NCI-H1105 (cell line): ENCODE measurements around the gene PCDHGB1.
"Not testable (repeated sequence)": the region's sequence is repeated elsewhere in the genome, so short reads cannot be mapped to it uniquely, and the experiment has no call there.

Experiments
- DNase-seq: peaks from one replicate; lab custom pipeline; 2025; lab: John Stamatoyannopoulos, UW

Gene PCDHGB1

GRCh38 chr5:141349917-141350619 lies at the start of gene PCDHGB1:
TSS of gene PCDHGB1 (plus strand) at chr5:141350099. CDS start at chr5:141350261, 162 bp downstream.
- DNase-seq, result no peak

- DNase-seq, result no peak
Observed at GRCh38 chr5:141303756-141304155, 46.1 kb upstream of the PCDHGB1 start, which contains the start of gene SLC25A2. TSS of gene SLC25A2 (minus strand) at chr5:141304049. CDS start at chr5:141303865, 184 bp downstream.

- no peak for DNase-seq
Observed at GRCh38 chr5:141306630-141307029, 43.3 kb upstream of the PCDHGB1 start.

GRCh38 chr5:141313711-141314110 lies 36.2 kb upstream of the PCDHGB1 start:
- DNase-seq, result no peak

DNA sequence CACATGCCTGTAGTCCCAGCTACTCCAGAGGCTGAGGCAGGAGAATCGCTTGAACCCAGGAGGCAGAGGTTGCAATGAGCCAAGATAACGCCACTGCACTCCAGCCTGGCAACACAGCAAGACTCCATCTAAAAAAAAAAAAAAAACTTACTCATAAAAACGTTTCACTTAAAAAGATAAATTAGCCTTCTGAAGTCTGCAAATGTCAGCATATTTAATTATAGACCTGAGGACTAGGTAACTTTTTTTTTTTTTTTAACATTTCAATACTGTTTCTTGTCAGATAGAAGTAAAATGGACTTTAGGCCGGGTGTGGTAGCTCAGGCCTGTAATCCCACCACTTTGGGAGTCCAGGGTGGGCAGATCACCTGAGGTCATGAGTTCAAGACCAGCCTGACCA lies 32.9 kb upstream of the PCDHGB1 start:
- not testable (repeated sequence) for DNase-seq

- no peak for DNase-seq
Observed at GRCh38 chr5:141319202-141319601, 30.7 kb upstream of the PCDHGB1 start.

- no peak for DNase-seq
Observed at GRCh38 chr5:141319699-141320098, 30.2 kb upstream of the PCDHGB1 start.

DNA sequence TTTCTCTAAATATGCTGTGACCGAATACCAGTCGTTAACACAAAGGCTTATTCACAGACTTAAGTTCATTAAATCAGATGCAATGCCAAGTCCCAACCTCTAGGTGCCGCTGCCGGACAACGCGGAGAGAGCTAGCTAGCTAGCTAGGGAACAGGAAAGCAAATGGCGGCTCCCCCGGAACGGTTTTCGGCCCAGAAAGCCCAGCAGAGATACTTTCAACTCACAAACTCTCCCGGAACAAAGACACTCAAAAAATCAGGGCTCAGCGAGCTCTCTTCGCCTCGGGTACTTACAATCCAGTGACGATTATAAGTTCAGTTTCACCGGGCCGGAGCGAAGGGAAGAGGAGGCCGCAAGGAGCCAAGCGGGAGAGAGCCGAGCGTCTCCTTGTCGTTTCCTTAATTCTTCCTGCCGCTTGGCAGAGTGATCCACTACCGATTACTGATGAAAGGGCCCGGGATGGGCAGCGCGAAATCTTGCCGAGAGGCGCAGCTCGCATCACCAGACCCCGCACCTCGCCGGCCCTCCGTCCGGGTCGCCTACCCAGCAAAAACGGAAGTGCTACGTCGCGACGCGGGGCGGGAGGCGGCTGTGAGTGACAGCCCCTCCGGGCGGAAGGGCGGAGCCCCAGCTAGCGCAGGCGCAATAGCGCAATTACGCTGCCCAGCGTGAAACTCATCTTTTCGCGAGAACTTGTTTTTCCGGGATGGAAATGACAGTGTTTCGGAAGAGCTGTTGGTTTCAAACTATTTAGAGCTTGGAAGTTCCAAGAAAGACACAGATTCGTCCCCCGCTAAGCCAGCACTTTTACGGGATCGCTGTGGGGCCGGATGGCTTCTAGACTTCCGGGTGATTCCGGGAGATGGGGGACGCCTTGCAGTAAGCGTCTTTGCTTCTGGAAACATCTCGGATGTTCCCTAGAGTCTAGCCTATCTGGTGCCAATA lies 29.4 kb upstream of the PCDHGB1 start, which contains the start of gene TAF7:
TSS of gene TAF7 (minus strand) at position 560 of the 945 bp plus-strand sequence. CDS start 740 bp downstream, outside the sequence.
- DNase-seq, result peak; percentile 64

DNA sequence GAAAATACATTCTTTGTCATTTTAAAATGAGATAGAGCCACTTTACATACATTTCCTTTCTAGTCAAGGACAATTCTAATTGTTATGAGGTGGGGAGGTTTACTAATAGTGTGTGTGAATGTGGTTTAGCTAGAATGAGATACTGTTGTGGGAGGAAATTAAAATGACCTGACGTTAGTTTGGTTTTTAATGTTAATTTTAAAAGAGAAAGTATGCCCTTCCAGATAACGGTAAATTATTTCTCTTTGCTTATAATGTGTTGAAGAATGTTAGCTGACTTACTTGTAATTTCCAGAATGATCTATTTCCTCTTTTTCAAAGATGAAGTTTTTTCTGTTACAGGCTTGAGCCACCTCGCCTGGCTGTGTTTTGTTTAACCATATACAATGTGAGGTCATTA lies 27.6 kb upstream of the PCDHGB1 start:
- no peak for DNase-seq

- DNase-seq, result no peak
Observed at GRCh38 chr5:141326088-141326854, 23.6 kb upstream of the PCDHGB1 start.

- DNase-seq, result no peak
Observed at GRCh38 chr5:141328231-141328630, 21.7 kb upstream of the PCDHGB1 start.

- peak; percentile 43 for DNase-seq
Observed at GRCh38 chr5:141330299-141331080, 19.4 kb upstream of the PCDHGB1 start, which contains the start of gene PCDHGA1. TSS of gene PCDHGA1 (plus strand) at chr5:141330514.

DNA sequence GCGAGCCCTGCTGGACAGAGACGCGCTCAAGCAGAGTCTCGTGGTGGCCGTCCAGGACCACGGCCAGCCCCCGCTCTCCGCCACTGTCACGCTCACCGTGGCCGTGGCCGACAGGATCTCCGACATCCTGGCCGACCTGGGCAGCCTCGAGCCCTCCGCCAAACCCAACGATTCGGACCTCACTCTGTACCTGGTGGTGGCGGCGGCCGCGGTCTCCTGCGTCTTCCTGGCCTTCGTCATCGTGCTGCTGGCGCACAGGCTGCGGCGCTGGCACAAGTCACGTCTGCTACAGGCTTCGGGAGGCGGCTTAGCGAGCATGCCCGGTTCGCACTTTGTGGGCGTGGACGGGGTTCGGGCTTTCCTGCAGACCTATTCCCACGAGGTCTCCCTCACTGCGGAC lies 17.3 kb upstream of the PCDHGB1 start:
- DNase-seq, result not testable (repeated sequence)

DNA sequence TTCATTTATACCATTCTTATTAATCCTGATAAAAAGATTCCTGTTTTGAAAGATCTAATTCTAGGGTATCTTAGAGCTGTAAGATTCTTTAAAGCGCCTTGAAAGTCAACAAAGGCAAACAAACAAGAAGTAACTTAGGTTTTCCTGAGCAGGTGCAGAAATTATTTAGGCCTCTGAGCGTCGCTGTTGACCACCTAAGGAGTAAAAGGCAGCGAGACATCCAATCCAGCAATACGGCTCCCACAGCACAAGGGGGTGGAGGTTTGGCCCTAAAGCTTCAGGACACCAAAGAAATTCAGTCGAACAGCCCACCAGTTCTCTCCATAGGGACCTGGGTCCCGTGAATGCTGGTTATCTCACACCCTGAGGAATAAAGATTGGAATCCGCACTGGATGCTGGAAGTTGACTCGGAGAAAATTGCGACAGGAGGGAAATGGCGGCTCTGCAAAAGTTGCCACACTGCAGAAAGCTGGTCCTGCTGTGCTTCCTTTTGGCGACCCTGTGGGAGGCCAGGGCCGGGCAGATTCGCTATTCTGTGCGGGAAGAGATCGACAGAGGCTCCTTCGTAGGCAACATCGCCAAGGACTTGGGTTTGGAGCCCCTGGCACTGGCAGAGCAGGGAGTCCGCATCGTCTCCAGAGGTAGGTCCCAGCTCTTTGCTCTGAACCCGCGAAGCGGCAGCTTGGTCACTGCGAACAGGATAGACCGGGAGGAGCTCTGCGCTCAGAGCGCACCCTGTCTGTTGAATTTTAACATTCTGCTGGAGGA lies 11.2 kb upstream of the PCDHGB1 start, which contains the start of gene PCDHGA2:
TSS of gene PCDHGA2 (plus strand) at position 223 of the 769 bp plus-strand sequence.
- no peak for DNase-seq

DNA sequence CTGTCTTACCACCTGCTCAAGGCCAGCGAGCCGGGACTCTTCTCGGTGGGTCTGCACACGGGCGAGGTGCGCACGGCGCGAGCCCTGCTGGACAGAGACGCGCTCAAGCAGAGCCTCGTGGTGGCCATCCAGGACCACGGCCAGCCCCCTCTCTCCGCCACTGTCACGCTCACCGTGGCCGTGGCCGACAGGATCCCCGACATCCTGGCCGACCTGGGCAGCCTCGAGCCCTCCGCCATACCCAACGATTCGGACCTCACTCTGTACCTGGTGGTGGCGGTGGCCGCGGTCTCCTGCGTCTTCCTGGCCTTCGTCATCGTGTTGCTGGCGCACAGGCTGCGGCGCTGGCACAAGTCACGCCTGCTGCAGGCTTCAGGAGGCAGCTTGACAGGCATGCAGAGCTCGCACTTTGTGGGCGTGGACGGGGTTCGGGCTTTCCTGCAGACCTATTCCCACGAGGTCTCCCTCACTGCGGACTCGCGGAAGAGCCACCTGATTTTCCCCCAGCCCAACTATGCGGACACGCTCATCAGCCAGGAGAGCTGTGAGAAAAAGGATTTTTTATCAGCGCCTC lies 9.0 kb upstream of the PCDHGB1 start:
- not testable (repeated sequence) for DNase-seq

- DNase-seq, result no peak
Observed at GRCh38 chr5:141342773-141343172, 7.1 kb upstream of the PCDHGB1 start.

GRCh38 chr5:141343242-141343952 lies 6.5 kb upstream of the PCDHGB1 start, which contains the start of gene PCDHGA3:
TSS of gene PCDHGA3 (plus strand) at chr5:141343829. CDS start at chr5:141344034, 205 bp downstream.
- DNase-seq, result no peak

DNA sequence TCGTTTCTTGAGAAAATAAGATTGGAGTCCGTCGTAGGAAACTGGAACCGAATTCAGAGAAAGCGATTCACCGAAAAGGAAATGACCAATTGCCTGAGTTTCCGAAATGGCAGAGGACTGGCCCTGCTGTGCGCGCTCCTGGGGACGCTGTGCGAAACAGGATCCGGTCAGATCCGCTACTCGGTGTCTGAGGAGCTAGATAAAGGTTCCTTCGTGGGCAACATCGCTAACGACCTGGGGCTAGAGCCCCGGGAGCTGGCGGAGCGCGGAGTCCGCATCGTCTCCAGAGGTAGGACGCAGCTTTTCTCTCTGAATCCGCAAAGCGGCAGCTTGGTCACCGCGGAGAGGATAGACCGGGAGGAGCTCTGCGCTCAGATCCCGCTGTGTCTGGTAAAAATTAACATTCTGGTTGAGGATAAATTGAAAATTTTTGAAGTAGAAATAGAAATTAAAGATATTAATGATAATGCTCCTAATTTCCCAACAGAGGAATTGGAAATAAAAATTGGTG lies 5.9 kb upstream of the PCDHGB1 start:
- DNase-seq, result no peak

GRCh38 chr5:141345327-141345726 lies 4.6 kb upstream of the PCDHGB1 start:
- DNase-seq, result no peak
